NCI-H2196 treated with DMSO at 0.1 percent for 48 hours (cell line): ENCODE results near the gene NPAS3.

Experiments
- DNase-seq: peaks from one replicate; lab custom pipeline; 2025; ENCODE audit not compliant: unreplicated experiment; lab: John Stamatoyannopoulos, UW

The NPAS3 gene

GRCh38 chr14:33414041-33414440 lies 475.4 kb downstream of the NPAS3 start:
- DNase-seq, result no peak

GRCh38 chr14:33420051-33420627 lies 481.5 kb downstream of the NPAS3 start:
- no peak for DNase-seq

- no peak for DNase-seq
These were observed 491.8 kb downstream of the NPAS3 start for GRCh38 chr14:33430414-33431035.

GRCh38 chr14:33432407-33433023 lies 493.8 kb downstream of the NPAS3 start:
- DNase-seq, result peak; percentile 13

- no peak for DNase-seq
These were observed 494.7 kb downstream of the NPAS3 start for GRCh38 chr14:33433396-33433795.

GRCh38 chr14:33435911-33436689 lies 497.4 kb downstream of the NPAS3 start:
- DNase-seq, result no peak

GRCh38 chr14:33441633-33442032 lies 503.0 kb downstream of the NPAS3 start:
- DNase-seq, result no peak

GRCh38 chr14:33444136-33444535 lies 505.5 kb downstream of the NPAS3 start:
- no peak for DNase-seq

GRCh38 chr14:33449268-33449667 lies 510.6 kb downstream of the NPAS3 start:
- no peak for DNase-seq

GRCh38 chr14:33449703-33450395 lies 511.2 kb downstream of the NPAS3 start:
- no peak for DNase-seq

GRCh38 chr14:33450416-33450815 lies 511.7 kb downstream of the NPAS3 start:
- no peak for DNase-seq

- DNase-seq, result no peak
These were observed 512.5 kb downstream of the NPAS3 start for GRCh38 chr14:33451211-33451610.

- DNase-seq, result no peak
These were observed 514.3 kb downstream of the NPAS3 start for GRCh38 chr14:33452995-33453394.

GRCh38 chr14:33454022-33454595 lies 515.4 kb downstream of the NPAS3 start:
- no peak for DNase-seq

GRCh38 chr14:33454707-33455106 lies 516.0 kb downstream of the NPAS3 start:
- DNase-seq, result no peak

GRCh38 chr14:33455654-33456345 lies 517.1 kb downstream of the NPAS3 start:
- DNase-seq, result no peak

GRCh38 chr14:33457021-33457420 lies 518.3 kb downstream of the NPAS3 start:
- DNase-seq, result no peak

- peak; percentile 39 for DNase-seq
These were observed 518.9 kb downstream of the NPAS3 start for GRCh38 chr14:33457617-33458016.

- no peak for DNase-seq
These were observed 521.5 kb downstream of the NPAS3 start for GRCh38 chr14:33460164-33460563.

GRCh38 chr14:33461036-33461435 lies 522.4 kb downstream of the NPAS3 start:
- DNase-seq, result no peak
